Measurements from ENCODE around the gene EEF1E1. TPM values are rescaled to one million over a fixed set of nuclear protein-coding genes. Genes with fewer than 3 reads are reported as not detected.
A peak's percentile ranks its signal among the peaks of the same experiment; 100 is the strongest.

The EEF1E1 gene
- total RNA-seq, 1 donor, result 66.1 TPM

DNA sequence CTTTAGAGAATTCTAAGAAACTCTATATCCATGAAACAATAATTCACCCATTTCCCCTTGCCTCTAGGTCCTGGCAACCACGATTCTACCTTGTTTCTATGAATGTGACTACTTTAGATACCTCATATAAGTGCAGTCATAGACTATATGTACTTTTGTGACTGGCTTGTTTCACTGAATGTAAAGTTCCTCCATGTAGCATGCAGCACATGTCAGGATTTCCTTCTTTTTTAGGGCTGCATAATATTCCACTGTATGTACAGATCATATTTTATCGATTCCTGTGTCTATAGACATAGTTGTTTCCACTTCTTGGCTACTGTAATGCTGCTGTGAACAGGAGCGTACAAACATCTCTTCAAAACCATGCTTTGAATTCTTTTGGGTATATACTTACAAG lies 11.7 kb downstream of the EEF1E1 start:
- TF ChIP-seq, protein P1, sequence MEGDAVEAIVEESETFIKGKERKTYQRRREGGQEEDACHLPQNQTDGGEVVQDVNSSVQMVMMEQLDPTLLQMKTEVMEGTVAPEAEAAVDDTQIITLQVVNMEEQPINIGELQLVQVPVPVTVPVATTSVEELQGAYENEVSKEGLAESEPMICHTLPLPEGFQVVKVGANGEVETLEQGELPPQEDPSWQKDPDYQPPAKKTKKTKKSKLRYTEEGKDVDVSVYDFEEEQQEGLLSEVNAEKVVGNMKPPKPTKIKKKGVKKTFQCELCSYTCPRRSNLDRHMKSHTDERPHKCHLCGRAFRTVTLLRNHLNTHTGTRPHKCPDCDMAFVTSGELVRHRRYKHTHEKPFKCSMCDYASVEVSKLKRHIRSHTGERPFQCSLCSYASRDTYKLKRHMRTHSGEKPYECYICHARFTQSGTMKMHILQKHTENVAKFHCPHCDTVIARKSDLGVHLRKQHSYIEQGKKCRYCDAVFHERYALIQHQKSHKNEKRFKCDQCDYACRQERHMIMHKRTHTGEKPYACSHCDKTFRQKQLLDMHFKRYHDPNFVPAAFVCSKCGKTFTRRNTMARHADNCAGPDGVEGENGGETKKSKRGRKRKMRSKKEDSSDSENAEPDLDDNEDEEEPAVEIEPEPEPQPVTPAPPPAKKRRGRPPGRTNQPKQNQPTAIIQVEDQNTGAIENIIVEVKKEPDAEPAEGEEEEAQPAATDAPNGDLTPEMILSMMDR (IDR thresholded peaks at IDR 0.05; ENCODE audit: insufficient read depth, low read length), result no peak
- no peak overlapping the region for H3K4me3 ChIP-seq (ENCODE audit: low read depth, low read length)
- DNase-seq (ENCODE audit: low read depth), result no peak

DNA sequence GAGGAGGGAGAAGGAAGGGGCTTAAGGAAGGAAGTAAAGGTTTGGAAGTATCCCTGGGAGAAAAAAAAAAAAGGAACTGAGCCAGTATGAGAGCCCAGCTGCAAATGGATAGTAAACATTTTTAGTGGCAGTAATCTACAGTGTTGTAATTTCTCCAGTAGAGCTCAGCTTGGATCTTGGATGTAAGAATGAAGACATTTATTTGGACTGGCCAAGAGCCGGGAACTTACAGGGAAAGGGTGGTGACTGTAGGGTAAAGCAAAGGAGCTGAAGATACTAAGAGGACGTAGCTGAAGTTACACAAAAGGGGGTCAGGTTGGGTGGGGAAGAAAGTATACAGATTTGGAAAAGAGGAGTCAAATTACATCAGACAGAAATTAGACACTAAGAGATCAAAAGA lies 13.5 kb downstream of the EEF1E1 start:
- peak; percentile 75 for DNase-seq (ENCODE audit: low read depth)
- H3K4me3 ChIP-seq (ENCODE audit: low read depth, low read length), result no peak overlapping the region
- TF ChIP-seq, protein P1 (IDR thresholded peaks at IDR 0.05; ENCODE audit: insufficient read depth, low read length), result no peak

DNA sequence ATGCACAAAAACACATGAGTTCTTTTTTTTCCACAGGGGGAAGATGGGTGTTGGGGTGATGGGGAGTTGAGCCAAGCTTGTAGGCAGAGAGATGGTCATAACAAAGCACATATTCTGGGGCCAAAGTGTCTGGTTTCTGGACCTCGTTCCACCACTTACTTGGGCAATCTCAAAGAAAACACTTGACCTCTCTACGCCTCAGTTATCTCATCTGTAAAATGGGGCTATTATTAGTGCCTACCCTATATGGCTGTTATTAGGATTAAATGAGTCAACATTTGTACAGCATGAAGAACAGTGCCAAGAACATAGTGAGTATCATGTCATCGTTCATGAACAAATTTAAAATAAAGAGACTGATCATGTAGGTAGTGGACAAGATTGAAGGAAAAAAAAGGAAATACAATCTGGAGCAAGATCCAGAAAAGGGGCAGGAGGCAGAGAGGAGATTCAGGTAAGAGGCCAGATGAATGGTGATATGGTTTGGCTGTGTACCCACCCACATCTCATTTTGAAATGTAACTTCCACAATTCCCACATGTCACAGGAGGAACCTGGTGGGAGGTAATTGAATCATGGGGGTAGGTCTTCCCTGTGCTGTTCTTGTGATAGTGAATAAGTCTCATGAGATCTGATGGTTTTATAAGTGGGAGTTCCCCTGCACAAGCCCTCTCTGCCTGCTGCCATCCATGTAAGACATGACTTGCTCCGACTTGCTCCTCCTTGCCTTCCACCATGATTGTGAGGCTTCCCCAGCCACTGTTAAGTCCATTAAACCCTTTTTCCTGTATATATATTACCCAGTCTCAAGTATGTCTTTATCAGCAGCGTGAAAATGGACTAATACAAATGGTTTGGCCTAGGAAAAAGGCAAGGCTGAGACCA lies 14.2 kb downstream of the EEF1E1 start:
- TF ChIP-seq, protein P1 (IDR thresholded peaks at IDR 0.05; ENCODE audit: insufficient read depth, low read length), result no peak
- no peak overlapping the region for H3K4me3 ChIP-seq (ENCODE audit: low read depth, low read length)
- no peak for DNase-seq (ENCODE audit: low read depth)

DNA sequence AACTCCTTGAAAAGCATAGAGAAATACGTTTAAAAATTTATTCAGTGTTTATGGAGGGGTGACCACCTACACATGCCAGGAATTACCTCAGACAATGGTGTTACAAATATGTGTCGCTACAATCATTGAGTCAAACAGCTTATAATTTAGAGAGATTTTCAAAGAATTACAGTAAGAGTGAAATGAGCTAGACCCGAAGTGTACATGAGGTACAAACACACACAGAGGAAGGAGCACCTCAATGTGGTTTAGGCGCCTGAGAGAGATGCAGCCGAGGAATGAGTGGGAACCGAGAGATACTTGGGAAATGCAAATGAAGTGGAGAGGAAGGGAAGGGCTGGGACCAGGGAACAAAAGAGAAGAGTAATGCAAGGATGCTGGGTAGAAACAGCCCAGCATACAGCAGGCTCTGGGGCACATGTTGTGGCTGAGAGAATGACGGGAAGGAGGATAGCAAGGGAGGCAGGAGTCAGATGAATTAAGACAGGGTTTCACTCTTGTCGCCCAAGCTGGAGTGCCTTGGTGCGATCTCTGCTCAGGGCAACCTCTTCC lies 15.5 kb downstream of the EEF1E1 start:
- H3K4me3 ChIP-seq (ENCODE audit: low read depth, low read length), result no peak overlapping the region
- TF ChIP-seq, protein P1 (IDR thresholded peaks at IDR 0.05; ENCODE audit: insufficient read depth, low read length), result no peak
- DNase-seq (ENCODE audit: low read depth), result no peak

DNA sequence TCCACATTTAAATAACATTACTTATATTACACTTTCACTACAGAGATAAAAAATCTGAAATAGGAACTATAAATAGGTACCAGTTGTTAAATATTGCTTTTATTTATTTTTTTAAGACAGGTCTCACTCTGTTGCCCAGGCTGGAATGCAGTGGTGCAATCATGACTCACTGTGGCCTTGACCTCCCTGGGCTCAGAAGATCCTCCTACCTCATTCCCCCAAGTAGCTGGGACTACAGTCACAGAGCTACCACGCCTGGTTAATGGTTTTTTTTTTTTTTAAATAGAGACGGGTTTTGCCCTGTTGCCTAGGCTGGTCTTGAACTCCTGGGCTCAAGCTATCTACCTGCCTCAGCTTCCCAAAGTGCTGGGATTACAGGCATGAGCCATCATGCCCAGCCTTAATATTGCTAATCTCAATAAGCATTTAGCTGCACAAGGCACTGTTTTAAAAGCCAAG lies 17.3 kb downstream of the EEF1E1 start:
- TF ChIP-seq, protein P1 (IDR thresholded peaks at IDR 0.05; ENCODE audit: insufficient read depth, low read length), result no peak
- peak; percentile 91 for DNase-seq (ENCODE audit: low read depth)
- H3K4me3 ChIP-seq (ENCODE audit: low read depth, low read length), result no peak overlapping the region

DNA sequence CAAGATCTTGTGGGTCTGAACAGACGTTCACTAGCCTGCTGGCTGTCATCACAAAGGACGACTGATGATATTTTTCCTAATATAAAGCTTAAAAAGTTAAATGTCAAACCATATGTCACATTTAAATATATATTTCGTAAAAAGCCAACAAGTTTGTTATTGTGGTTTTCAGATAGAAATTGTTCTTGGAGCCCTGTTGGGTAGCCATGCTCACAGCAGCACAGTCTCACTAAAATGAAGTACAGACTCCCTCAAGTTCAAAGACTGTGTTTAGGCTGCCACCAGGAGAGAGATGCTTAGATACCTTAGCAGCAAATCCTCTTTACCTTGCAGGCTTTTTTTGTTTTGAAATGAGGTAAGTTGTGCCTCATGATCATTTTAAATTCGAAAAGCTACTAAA lies 17.8 kb downstream of the EEF1E1 start:
- TF ChIP-seq, protein P1 (IDR thresholded peaks at IDR 0.05; ENCODE audit: insufficient read depth, low read length), result no peak
- peak; percentile 42 for DNase-seq (ENCODE audit: low read depth)
- no peak overlapping the region for H3K4me3 ChIP-seq (ENCODE audit: low read depth, low read length)

Data from fibroblast of the aortic adventitia (primary cell).